Memory B cell (primary cell): ENCODE data around the gene ZNF608.

Source experiments
- ATAC-seq: fragments of 150-1000 bp; cut with Tn5 transposase; 2 replicates; pipeline ENCODE4 v1.10.0; 2021; ENCODE audit warnings: low read depth, mild to moderate bottlenecking, moderate library complexity
- DNase-seq, 2 donors: peaks; one replicate each; pipeline ENCODE4 v3.0.0; 2022; ENCODE audit warnings: low spot score in 2 of 2
- H3K27ac Mint-ChIP-seq: one replicate; pipeline ENCODE4 v1.8.0; 2022; ENCODE audit warnings: mild to moderate bottlenecking, moderate library complexity, mixed read lengths
- H3K27me3 Mint-ChIP-seq: one replicate; pipeline ENCODE4 v1.8.0; 2022; ENCODE audit warnings: mixed read lengths
- H3K36me3 Mint-ChIP-seq: one replicate; pipeline ENCODE4 v1.8.0; 2022; ENCODE audit warnings: mild to moderate bottlenecking, mixed read lengths
- H3K4me1 Mint-ChIP-seq: one replicate; pipeline ENCODE4 v1.8.0; 2022; ENCODE audit warnings: mixed read lengths
- H3K4me3 Mint-ChIP-seq: one replicate; pipeline ENCODE4 v1.8.0; 2022; ENCODE audit warnings: mild to moderate bottlenecking, moderate library complexity, mixed read lengths
- H3K9me3 Mint-ChIP-seq: one replicate; pipeline ENCODE4 v1.8.0; 2022; ENCODE audit warnings: mixed read lengths

ZNF608 gene

GRCh38 chr5:124746916-124747790 is 714 bp upstream of the ZNF608 start:
- H3K27ac Mint-ChIP-seq, result no peak overlapping the region
- no peaks in the 10 kb centered on the region for H3K36me3 Mint-ChIP-seq
- H3K4me3 Mint-ChIP-seq, result no peak overlapping the region
- DNase-seq (peak; percentile 52 to 60), ATAC-seq (peak; percentile 34)
- no peaks in the 10 kb centered on the region for H3K9me3 Mint-ChIP-seq
- peaks cover 17% of the 10 kb centered on the region for H3K4me1 Mint-ChIP-seq
- H3K27me3 Mint-ChIP-seq, result no peaks in the 10 kb centered on the region

- Mint-ChIP-seq H3K4me1 (peaks cover 17% of the 10 kb centered on the region), H3K27ac (no peak overlapping the region), H3K36me3 (no peaks in the 10 kb centered on the region), H3K27me3 (no peaks in the 10 kb centered on the region), H3K4me3 (no peak overlapping the region), H3K9me3 (no peaks in the 10 kb centered on the region)
- ATAC-seq, result no peak
- DNase-seq, result no peak
These were observed 1.2 kb downstream of the ZNF608 start for GRCh38 chr5:124745007-124745927.

DNA sequence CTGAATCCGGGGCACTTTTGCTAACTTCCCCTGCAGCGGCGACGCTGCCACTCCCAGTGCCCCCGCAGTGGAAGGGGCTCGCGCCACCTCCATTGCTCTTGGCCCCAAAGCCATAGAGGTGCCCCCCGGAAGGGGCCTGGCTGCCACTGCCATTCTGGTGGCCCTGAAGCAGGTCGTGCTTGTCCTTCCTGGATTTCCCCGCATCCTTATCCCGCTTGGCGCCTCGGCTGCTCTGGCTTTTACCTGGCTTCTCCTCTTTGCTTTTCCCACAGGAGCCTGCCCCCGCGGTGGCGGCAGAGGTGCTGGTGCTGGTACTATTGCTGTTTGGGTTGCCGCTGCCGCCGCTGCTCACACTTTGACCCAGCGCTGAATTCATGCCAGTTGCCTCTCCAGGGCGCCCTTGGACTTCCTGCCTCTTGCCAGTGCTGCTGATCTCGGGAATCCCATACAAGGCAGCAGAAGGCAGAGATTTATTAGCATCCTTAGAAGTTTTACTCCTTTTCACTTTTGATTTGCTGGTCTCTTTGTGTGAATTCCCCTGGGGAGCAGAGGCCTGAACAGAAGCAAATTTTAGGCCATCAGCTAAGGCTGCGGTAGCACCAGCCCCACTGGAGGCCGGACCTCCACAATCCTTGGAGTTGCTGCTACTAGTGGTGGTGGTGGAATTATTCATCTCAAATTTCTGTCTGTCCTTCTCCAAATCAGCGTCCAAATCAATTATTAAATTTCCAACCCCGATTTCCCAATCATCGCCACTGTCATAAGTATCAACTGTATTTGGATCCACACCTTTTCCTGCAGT is 2.1 kb downstream of the ZNF608 start:
- peak in 1 of 2 donors; percentile 22 for DNase-seq
- H3K4me3 Mint-ChIP-seq, result no peak overlapping the region
- peaks cover 2% of the 10 kb centered on the region for H3K27me3 Mint-ChIP-seq
- no peak for ATAC-seq
- H3K36me3 Mint-ChIP-seq, result peaks cover 2% of the 10 kb centered on the region
- H3K27ac Mint-ChIP-seq, result no peak overlapping the region
- no peaks in the 10 kb centered on the region for H3K9me3 Mint-ChIP-seq
- H3K4me1 Mint-ChIP-seq, result peaks cover 22% of the 10 kb centered on the region

DNA sequence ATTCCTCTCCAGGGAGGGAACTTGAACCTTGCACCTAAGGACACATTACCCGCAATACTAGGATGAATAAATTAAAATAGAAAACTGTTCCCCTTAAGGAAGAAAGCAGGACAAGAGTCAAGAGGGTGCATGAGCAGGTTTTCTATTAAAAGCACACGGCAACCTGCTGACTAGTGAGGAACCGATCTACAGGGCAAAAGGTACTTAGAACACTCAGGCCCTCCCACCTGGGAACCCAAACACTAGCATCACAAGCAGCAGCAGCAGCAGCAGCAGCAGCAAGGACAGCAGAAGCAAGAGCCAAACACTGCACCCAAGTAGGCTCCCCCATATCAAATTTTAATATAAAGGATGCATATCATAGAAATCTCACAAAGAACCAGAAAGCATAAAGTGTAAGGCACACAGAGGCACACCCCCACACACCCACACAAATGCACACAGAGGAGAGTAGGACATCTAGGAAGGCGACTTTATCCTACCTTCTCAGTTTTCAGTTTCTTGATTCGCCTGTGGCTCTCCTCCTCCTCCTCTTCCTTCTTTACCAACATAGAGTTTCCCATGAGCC is 2.8 kb downstream of the ZNF608 start:
- Mint-ChIP-seq H3K27ac (no peak overlapping the region), H3K4me1 (peaks cover 26% of the 10 kb centered on the region), H3K27me3 (peaks cover 2% of the 10 kb centered on the region), H3K4me3 (no peak overlapping the region), H3K9me3 (no peaks in the 10 kb centered on the region), H3K36me3 (peaks cover 2% of the 10 kb centered on the region)
- peak; percentile 7 for ATAC-seq
- no peak for DNase-seq

DNA sequence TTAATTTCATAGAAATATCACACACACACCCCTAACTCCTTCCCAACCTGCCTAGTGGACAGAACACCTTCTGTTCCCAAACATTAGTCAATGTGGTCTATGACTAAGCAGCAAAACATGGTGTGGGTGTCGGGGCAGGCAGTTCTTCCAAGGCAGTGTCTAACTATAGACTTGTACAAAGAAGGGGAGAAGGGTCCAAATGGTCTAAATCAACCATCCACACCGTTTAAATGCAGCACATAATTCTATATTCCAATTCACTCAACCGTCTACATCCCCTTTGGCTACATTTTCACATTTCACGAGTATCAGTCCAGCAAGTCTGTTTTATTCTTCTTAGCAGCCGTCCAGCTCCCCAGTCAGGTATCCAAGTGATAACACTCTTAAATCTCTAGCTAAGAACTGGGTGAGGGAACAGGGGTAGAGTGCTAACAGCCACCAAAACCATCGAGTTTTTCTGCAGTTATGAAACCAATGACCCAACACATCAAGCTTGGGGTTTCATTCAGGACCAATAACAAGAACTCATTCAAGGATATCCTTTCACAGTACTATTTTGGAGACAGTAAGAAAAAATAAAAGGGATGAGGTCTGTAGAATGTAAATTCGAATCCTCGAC is 3.3 kb downstream of the ZNF608 start:
- no peak for ATAC-seq
- H3K27ac Mint-ChIP-seq, result no peak overlapping the region
- DNase-seq, result no peak
- no peaks in the 10 kb centered on the region for H3K9me3 Mint-ChIP-seq
- H3K27me3 Mint-ChIP-seq, result peaks cover 2% of the 10 kb centered on the region
- peaks cover 2% of the 10 kb centered on the region for H3K36me3 Mint-ChIP-seq
- peaks cover 29% of the 10 kb centered on the region for H3K4me1 Mint-ChIP-seq
- no peak overlapping the region for H3K4me3 Mint-ChIP-seq

GRCh38 chr5:124742521-124742920 is 3.9 kb downstream of the ZNF608 start:
- no peak overlapping the region for H3K27ac Mint-ChIP-seq
- H3K4me1 Mint-ChIP-seq, result peaks cover 35% of the 10 kb centered on the region
- H3K9me3 Mint-ChIP-seq, result no peaks in the 10 kb centered on the region
- DNase-seq (no peak), ATAC-seq (no peak)
- H3K4me3 Mint-ChIP-seq, result no peak overlapping the region
- H3K36me3 Mint-ChIP-seq, result peaks cover 2% of the 10 kb centered on the region
- H3K27me3 Mint-ChIP-seq, result peaks cover 2% of the 10 kb centered on the region

DNA sequence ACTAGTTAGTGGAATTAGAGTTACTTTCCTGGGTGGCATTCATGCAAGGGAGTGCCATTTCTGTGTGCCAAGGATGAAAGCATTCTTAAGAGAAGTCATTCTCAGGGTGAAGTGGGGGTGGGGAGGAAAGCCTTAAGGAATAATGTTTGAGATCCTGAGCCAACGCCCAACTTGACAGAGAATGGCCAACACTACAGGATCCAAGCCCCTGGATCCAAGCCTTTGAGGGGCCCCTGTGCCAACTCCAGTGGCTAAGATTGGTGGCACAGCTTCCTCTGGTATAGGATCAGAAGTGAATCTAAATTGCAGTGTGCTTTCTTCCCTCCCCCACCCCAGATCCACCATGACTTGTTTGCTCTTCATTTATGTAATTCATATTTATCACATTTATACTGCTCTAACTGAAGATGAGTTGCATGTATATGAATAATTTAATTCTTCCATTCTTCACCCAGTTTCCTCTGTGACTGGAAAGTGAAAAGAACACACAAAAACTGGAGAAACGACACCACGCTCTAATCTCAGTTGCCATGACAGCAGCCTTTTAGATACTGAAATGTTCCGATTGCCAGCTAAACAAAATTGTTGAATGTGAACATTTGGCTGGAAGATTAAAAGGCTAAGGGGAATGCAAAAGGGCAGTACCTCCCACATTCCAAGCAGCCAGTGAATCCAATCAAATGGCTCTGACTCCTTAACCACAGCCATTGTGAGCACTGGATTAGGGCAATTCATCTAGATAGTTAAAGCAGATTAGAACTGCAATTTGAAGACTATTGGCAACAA is 4.5 kb downstream of the ZNF608 start:
- Mint-ChIP-seq H3K36me3 (peaks cover 2% of the 10 kb centered on the region), H3K27me3 (peaks cover 2% of the 10 kb centered on the region), H3K4me1 (peaks cover 39% of the 10 kb centered on the region), H3K9me3 (no peaks in the 10 kb centered on the region), H3K27ac (no peak overlapping the region), H3K4me3 (no peak overlapping the region)
- no peak for ATAC-seq
- no peak for DNase-seq

- Mint-ChIP-seq H3K27ac (no peak overlapping the region), H3K27me3 (peaks cover 2% of the 10 kb centered on the region), H3K9me3 (no peaks in the 10 kb centered on the region), H3K36me3 (peaks cover 2% of the 10 kb centered on the region), H3K4me1 (peaks cover 34% of the 10 kb centered on the region), H3K4me3 (no peak overlapping the region)
- DNase-seq, result no peak
- ATAC-seq, result peak; percentile 23
These were observed 5.4 kb downstream of the ZNF608 start for GRCh38 chr5:124740991-124741583.

GRCh38 chr5:124740071-124740470 is 6.4 kb downstream of the ZNF608 start:
- Mint-ChIP-seq H3K4me3 (peak overlapping the region; percentile 2), H3K4me1 (peaks cover 40% of the 10 kb centered on the region), H3K27me3 (peaks cover 2% of the 10 kb centered on the region), H3K27ac (no peak overlapping the region), H3K36me3 (peaks cover 2% of the 10 kb centered on the region), H3K9me3 (no peaks in the 10 kb centered on the region)
- DNase-seq (no peak), ATAC-seq (no peak)

DNA sequence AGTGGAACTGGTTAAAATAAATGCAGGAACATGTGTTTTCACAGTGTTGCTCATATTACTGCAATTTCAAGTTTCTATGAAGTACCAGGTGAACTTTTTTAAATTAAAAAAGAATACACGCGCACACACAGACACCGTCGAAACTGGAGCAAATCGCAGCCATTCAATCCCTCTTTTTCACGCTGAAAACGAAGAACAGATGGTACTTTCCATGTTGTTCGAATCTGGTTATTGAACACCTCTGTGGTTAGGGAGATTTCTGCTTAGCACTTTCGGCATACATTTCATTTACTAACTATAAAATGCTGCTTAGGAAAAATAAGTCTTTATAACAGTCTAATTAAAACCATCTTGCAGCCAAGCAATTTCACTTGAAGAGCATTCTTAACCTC is 6.8 kb downstream of the ZNF608 start:
- Mint-ChIP-seq H3K9me3 (no peaks in the 10 kb centered on the region), H3K27ac (no peak overlapping the region), H3K4me3 (no peak overlapping the region), H3K4me1 (peaks cover 40% of the 10 kb centered on the region), H3K27me3 (peaks cover 3% of the 10 kb centered on the region), H3K36me3 (peaks cover 3% of the 10 kb centered on the region)
- ATAC-seq (no peak), DNase-seq (no peak)

- DNase-seq, result no peak
- peak overlapping the region; percentile 84 for H3K27ac Mint-ChIP-seq
- no peak for ATAC-seq
- peak overlapping the region; percentile 49 for H3K4me3 Mint-ChIP-seq
- peaks cover 3% of the 10 kb centered on the region for H3K36me3 Mint-ChIP-seq
- peaks cover 38% of the 10 kb centered on the region for H3K4me1 Mint-ChIP-seq
- no peaks in the 10 kb centered on the region for H3K9me3 Mint-ChIP-seq
- peaks cover 3% of the 10 kb centered on the region for H3K27me3 Mint-ChIP-seq
These were observed 7.5 kb downstream of the ZNF608 start for GRCh38 chr5:124738681-124739633.
